SH-SY5Y (cell line): ENCODE data around the gene C1orf53.

ENCODE experiments used
- GATA2 ChIP-seq: IDR thresholded peaks from 2 replicates; pipeline ENCODE4 v1.6.1; 2011; ENCODE audit warnings: mild to moderate bottlenecking, low read depth, low read length
- GATA3 ChIP-seq: IDR thresholded peaks from 2 replicates; pipeline ENCODE4 v1.6.1; 2011; ENCODE audit warnings: low read depth, mild to moderate bottlenecking, low read length, moderate library complexity

Gene C1orf53

DNA sequence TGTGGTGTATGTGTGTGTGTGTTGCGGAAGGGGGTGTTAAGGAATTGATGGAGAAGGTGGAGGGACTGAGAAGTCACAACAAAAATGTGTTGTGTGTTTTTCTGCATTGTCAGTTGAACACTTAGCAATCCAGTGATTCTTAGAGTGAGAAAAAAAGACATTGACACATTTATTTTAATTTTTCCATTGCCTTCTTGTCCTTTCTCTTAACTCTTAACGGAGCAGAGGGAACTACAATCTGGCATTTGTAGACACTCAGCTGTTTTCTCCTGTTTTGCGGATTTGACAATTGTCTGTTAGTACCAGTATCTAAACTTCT is 725 bp downstream of the C1orf53 start:
- TF ChIP-seq GATA3 (no peak), GATA2 (no peak)

DNA sequence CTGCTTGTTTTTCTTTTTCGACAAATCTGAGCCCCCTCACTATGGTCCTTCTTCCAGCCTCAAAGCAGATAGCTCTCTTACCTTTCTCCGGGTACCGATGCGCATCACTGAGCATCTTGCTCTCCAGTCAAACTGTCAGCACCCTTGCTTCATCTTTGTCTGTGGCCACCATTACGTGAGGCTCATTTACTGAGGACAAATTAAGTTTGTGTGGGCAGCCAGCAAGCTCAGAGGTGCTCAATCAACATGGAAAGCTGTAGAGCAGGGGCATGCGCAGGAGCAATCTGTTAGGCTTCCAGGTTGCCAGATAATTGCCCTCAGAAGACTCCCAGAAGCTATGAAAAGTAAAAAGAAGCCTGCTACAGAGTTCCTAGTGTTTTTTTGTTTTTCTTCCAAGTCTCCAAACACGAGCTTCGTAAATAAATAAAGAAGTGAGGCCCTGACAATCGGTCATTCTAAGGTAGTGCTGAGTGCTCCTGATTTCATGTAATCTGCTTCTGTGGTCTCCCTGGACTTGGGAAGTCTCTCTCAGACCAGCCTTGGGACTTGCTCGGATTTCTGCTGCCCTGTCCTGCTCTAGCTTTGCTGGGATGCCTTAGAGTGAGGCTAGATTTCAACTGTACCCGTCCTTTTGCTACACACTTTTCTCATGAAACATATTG is 1.8 kb downstream of the C1orf53 start:
- TF ChIP-seq GATA3 (no peak), GATA2 (no peak)

DNA sequence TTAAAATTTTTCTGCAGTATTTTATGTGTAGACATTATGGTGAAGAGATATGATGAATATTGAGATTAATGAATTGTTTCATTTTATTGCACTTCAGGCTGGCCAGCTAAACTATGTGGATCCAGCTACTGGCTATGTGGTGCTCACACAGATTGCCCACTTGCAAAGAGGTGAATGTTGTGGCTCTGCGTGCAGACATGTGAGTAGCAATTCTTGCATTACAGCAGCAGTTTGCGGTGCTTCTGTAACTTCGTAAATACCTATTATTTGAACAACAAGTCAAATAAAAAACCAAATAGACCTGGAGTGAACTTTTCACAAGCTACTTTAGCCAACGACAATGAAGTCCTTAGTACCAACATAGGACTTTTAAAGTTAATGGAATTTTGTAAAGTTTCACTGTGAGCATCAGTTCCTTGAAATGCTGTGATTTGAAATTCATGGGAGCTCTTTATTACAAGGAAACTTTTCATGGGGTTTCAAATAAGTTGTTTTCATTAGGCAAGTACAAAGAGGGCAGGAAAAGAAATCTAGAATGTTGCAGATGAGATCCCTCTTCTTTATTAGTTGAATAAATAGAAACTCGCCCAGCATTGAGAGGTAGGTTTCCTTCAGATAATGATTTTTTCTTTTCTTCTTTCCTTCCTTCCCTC is 3.4 kb downstream of the C1orf53 start:
- TF ChIP-seq GATA2: no peak
- TF ChIP-seq GATA3: no peak

DNA sequence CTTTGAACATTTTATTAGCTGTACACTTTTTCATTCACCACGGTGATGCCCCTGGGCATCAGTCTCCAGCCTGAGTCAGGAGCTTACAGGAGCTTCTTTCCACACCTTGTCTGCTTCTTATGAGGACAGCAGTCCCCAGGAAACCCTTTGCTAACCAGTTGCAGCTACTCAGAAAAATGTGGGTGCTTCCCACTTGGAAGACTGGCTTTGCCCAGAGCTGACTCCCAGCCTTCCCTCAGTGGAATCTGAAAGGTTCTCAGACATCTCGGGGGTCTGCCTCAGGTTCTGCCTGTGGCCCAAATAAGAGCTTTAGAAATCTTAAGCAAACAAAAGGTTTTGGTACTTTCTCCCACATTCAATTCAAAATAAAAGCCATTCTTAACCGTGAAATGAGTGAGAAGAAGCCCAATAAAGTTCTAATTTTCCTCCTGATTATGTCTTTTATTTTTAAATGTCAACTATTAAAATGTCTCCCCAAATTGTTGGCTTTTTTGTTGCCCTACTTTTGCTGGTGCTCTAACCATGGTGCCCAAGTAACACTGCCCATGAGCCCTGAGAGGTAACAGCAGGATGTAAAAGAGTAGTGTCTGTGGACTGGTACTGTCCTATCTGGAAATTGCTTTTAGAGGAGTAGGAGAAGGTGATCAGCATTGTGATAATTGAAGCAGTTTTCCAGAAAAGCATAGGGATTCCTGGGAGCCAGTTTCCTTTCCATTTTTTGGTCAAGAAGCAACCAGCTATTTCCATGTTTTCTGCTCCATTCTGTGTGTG is 5.6 kb downstream of the C1orf53 start:
- TF ChIP-seq GATA3: no peak
- TF ChIP-seq GATA2: no peak

DNA sequence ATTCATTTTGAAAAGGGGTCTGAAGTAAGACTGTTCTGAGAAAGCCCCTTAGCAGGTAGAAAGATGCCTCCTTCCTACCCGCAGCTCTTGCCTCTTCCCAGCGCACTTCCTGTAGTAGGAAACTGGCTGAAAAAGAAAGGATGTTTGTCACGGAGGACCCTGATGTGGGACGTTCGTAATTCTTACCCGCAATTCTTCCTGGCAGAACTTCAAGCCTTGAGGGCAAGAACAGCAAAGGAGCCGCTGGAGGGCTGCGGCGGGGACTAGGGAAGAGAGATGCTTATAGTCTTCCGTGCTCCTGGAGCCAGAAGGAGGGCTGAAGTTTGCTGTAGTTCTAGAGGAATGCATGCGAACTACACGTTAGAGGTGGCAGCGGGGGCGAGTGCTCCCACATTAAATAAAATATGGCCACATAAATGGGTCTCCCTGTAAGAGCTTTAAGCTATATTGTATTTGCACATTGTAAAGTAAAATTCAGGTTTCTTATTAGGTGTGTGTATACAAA is 6.3 kb downstream of the C1orf53 start:
- TF ChIP-seq GATA3 (no peak), GATA2 (no peak)

DNA sequence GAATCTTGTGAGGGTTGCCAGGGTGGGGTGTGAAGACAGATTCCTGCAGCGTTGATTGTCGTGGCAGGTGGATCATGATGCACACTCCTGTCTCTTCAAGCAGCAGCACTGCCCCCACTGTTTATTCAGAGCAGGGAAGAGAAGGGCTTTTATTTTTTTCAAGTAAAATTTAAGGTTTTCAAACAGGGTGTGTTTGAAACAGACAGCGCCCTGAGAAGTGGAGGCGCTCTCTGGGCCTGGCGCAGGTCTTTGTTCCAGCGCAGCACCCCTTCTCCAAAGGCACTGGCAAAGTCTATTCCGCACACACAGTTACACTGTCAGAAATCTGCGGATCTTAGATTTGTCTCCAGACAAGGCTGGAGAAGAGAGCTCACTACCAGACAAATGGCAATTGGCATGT is 7.0 kb downstream of the C1orf53 start:
- TF ChIP-seq GATA2: no peak
- no peak for TF ChIP-seq GATA3

DNA sequence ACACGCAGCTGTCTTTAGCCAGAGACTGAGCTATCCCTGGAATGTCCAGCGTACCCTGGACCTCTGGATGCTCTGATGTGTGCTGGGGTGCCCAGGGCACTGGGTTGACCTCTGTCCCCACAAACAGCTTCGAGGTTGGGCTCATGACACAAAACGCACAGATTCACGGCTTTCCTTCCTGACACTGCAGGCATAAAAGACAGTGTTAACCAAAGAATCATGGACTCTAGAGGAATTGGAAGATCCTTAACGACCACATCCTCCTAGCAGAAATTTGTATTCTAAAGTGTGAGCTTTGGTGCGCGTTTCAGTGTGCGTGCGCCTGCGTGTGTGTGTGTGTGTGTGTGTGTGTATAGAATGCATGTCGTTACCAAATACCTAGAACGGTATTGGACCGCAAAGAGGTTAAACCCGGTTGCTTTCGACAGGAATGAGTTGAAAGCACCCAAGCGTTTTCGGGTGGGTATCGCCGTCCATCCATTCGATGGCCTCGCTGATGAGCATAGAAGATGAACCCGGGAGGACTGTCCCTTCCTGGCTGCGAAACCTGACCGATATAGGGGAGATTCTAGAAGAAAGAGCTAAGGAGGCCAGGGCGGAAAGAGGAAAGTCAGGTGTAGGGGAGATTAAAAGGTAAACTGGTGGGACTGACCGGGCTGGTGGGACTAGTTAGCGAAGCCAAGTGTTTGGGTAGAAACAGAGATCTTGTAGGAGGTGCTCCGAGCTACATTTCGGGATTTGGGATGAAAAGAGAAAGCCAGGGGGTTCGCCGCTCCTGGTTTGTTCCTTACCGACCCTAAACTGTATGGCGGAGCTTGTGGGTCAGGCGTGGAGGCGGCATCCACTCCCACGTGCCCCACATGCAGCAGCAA is 7.9 kb downstream of the C1orf53 start:
- TF ChIP-seq GATA2: no peak
- no peak for TF ChIP-seq GATA3

DNA sequence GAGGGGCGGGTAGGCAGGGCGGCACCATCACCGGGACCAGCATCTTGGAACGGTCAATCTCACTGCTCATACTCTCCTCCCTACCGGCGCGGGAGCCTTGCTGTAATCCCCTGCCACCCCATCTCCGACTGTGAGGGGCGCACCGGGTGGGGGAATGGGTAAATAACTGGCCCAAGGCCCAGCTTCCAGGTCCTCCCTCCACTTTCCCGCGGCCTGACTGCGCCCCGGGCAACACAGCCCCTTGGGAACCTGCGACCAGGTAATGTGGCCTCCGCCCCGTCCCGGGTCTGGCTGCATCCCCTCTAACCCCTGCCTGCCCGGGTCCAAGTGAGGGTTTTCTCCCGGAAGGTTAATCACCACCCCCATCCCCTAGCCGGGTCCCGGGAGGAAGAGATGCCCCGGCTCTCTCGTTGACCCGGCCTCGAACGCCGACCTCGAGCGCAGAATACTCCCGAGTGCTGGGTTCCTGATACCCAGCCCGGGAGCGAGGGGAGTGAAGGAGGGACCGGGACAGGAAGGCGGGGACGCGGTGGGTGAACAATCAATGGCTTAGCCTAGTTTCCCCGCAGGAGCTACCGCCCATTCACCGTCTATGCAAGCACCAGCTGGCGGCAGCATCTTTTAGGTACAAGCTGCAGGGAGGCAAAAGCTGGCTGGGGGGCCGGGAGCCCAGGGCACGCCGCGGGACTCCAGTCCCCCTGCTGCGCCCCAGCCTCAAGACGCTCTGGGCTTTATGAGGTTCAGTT is 8.9 kb downstream of the C1orf53 start:
- TF ChIP-seq GATA2: no peak
- no peak for TF ChIP-seq GATA3

DNA sequence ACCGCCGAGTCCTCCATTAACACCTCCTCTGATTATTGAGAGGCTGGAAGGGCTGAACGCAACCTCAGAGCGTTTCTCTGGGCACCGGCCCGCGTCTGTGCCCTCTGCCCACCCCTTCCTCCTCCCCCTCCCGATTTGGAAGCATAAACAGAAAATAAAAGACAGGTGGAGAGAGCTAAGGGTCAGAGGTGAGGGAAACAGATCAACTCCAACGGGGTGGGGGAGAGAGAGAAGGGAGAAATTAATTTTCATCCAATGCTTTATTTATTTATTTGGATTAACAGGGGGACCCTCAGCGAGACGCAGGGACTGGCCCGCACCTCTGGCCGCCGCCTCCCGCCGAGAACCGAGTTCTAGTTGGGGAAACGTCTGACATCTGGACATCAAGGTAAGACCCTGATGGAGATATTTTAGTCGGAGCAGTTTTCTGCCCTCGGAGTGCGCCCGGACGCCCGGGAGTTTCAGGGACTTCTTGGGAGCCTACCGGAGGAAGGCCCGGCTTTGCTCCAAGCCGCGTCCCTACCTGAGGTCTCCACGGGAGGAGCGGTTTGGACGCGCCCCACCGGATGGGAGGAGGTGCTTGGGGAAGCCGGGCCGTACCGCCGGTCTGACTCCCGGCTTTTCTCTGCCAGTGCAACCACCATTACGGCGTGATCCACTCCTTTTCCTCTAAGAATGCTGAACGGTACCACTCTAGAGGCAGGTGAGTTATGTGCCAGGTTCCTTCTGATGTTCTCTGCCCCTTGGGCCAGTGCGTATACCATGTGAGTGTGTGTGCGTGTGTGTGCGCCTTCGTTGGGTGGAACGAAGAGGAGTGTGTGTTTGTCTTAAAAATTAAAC is 9.6 kb downstream of the C1orf53 start:
- TF ChIP-seq GATA2 (no peak), GATA3 (no peak)

DNA sequence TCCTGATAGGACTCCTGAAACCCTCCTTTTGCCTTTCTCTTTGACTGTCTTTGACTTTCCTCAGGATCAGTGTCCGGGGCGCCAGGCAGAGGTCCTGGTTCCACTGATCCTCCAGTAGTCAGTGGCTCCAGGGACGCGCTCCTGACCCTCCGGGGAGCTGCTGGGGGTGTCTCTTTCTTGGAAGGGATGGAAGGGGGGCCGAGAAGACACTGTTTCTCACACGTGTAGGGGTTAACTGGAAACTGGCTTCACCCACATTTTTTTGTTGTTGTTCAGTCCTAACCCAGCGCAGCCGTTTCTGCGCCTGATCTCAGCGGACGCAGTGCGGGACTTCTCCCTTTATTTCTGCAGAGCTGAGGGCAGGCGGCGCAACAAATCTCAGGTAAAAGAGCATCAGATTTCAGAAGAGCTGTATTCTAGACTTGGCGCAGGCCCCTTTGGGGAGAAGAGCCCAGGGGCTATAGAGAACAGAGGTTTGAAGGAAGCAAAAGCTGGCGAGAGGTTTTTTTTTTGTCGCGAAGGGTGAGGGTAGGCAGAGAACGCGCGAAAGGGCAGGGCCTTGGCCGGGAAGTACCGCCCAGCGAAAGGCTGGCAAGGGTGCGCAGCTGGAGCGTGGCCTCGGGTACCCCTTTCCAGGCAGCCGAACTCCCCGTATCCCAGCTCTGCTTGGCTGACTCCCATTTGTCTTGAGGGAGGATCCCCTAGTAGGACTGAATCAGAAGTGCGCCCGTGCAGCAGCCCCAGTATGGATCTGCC is 10.5 kb downstream of the C1orf53 start:
- no peak for TF ChIP-seq GATA3
- TF ChIP-seq GATA2: no peak

DNA sequence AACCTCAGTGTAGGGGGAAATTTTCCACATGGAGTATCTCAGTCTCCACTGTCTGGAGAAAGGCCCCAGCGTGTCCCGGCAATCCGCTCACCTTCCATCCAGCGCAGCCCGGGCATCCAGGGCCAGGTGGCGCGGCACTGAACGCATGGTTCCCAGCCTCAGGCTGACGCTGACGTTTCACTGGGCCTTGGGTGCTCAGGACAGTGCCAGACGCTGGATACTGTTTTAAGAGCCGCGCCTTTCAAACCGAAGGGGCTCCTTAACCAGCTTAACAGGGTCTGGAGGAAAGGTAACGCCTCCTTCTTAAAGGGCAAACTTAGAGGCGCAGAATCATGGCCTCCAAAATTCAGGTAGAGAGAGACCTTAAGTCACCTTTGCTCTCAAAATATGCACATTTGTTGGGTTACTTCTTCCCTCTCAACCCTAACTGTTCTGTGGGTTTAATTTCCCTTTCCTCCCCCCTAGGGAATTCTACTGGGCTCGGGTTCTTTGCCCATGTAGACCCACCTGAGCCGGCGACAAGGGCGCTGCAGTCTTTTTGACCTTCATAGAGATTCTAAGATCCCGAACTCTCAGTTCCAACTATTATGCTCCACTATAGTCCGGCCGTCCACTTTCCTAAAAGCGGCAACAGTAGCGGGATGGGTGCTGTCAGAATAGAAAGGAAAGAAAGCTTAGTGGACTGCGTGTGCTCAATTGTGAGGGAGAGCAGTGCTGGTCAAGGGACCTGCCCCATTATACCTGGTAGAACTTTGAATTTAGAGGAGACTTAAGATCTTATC is 11.3 kb downstream of the C1orf53 start:
- TF ChIP-seq GATA2 (no peak), GATA3 (no peak)

DNA sequence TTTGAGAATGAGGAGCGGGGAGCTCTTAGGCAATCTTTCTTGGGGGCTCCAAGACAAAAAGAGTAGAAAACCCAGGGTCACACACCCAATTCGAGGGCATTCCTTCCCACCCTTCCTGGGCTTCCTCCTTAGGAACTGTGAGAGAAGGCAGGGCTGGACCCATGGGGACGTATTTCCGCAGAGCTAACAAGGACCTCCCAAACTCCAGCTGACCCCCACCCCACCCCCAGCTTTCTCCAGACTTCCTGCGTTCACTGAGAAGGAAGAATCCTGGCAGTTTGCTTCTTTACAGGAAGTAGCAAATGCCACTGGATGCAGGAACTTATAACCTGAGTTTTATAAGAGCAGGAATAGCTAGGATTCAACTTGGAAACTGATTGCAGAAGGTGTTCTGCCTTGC is 12.1 kb downstream of the C1orf53 start:
- no peak for TF ChIP-seq GATA3
- no peak for TF ChIP-seq GATA2
